Mesenchymal stem cell (in vitro differentiated cells and primary cell): ENCODE results near the gene SAMD11.
"Not testable (repeated sequence)": the region's sequence is repeated elsewhere in the genome, so short reads cannot be mapped to it uniquely, and the experiment has no call there.

Source experiments
- DNase-seq: peaks from one replicate; pipeline ENCODE4 v3.0.0-alpha.2; 2013
- H2AFZ ChIP-seq: one replicate; pipeline ENCODE4 v1.6.1; 2013; ENCODE audit warnings: low read depth, mild to moderate bottlenecking, control low read depth, inconsistent platforms, low read length, moderate library complexity
- H2AK5ac ChIP-seq: 2 replicates; pipeline ENCODE4 v1.6.1; 2013; ENCODE audit warnings: low read length, moderate library complexity, mild to moderate bottlenecking, inconsistent platforms; ENCODE audit not compliant: severe bottlenecking
- H2BK120ac ChIP-seq: one replicate; pipeline ENCODE4 v1.6.1; 2013; ENCODE audit warnings: low read depth, mild to moderate bottlenecking, inconsistent platforms, low read length, moderate library complexity
- H2BK12ac ChIP-seq, 2 experiments: one replicate each; pipeline ENCODE4 v1.6.1; 2013; ENCODE audit warnings: inconsistent platforms in 2 of 2, low read length in 2 of 2, mild to moderate bottlenecking in 2 of 2, moderate library complexity in 2 of 2, control low read depth in 1 of 2
- H2BK15ac ChIP-seq: one replicate; pipeline ENCODE4 v1.6.1; 2013; ENCODE audit warnings: mild to moderate bottlenecking, low read depth, inconsistent platforms; ENCODE audit not compliant: poor library complexity, severe bottlenecking
- H2BK5ac ChIP-seq: 2 replicates; pipeline ENCODE4 v1.6.1; 2013; ENCODE audit warnings: low read depth, mild to moderate bottlenecking, low read length, control low read depth, inconsistent platforms; ENCODE audit not compliant: poor library complexity, severe bottlenecking
- H3K14ac ChIP-seq, 2 experiments: one replicate each; pipeline ENCODE4 v1.6.1; 2013; ENCODE audit warnings: inconsistent platforms in 2 of 2, low read length in 2 of 2, control low read depth in 1 of 2, mild to moderate bottlenecking in 1 of 2, moderate library complexity in 1 of 2
- H3K18ac ChIP-seq, 2 experiments: one replicate each; pipeline ENCODE4 v1.6.1; 2013; ENCODE audit warnings: inconsistent platforms in 2 of 2, low read length in 2 of 2, control low read depth in 1 of 2, low read depth in 1 of 2, mild to moderate bottlenecking in 1 of 2
- H3K23ac ChIP-seq, 2 experiments: one replicate each; pipeline ENCODE4 v1.6.1; 2013; ENCODE audit warnings: inconsistent platforms in 2 of 2, low read length in 2 of 2, mild to moderate bottlenecking in 2 of 2, moderate library complexity in 2 of 2, control low read depth in 1 of 2
- H3K27ac ChIP-seq: 2 replicates; pipeline ENCODE4 v1.5.1; 2013; ENCODE audit warnings: mild to moderate bottlenecking, moderate library complexity, low read length, control low read depth, inconsistent platforms; ENCODE audit not compliant: poor library complexity, severe bottlenecking
- H3K27me3 ChIP-seq, 2 experiments: 2 replicates each; pipeline versions ENCODE4 v1.6.1 to v1.7.0; 2013; ENCODE audit warnings: low read length in 2 of 2, mild to moderate bottlenecking in 2 of 2, moderate library complexity in 2 of 2, control low read depth in 1 of 2, inconsistent platforms in 1 of 2; ENCODE audit not compliant: control insufficient read depth in 1 of 2, insufficient read depth in 1 of 2
- H3K36me3 ChIP-seq, 2 experiments: 2 replicates each; pipeline versions ENCODE4 v1.6.1 to v1.7.0; 2013; ENCODE audit warnings: low read length in 2 of 2, control low read depth in 1 of 2, inconsistent platforms in 1 of 2, low read depth in 1 of 2, mild to moderate bottlenecking in 1 of 2; ENCODE audit not compliant: insufficient read depth in 2 of 2, control insufficient read depth in 1 of 2
- H3K4ac ChIP-seq, 2 experiments: one replicate each; pipeline ENCODE4 v1.6.1; 2013; ENCODE audit warnings: inconsistent platforms in 2 of 2, low read length in 2 of 2, mild to moderate bottlenecking in 2 of 2, moderate library complexity in 2 of 2, control low read depth in 1 of 2, low read depth in 1 of 2
- H3K4me1 ChIP-seq: 2 replicates; pipeline ENCODE4 v1.6.1; 2013; ENCODE audit warnings: low read depth, low read length, control low read depth; ENCODE audit not compliant: control insufficient read depth, insufficient read depth
- H3K4me2 ChIP-seq: 2 replicates; pipeline ENCODE4 v1.6.1; 2013; ENCODE audit warnings: low read length, mild to moderate bottlenecking, inconsistent platforms; ENCODE audit not compliant: poor library complexity, severe bottlenecking
- H3K4me3 ChIP-seq, 2 experiments: 2 replicates each; pipeline versions ENCODE4 v1.5.1 to v1.7.0; 2013; ENCODE audit warnings: low read length in 2 of 2, mild to moderate bottlenecking in 2 of 2, control low read depth in 1 of 2, low read depth in 1 of 2; ENCODE audit not compliant: insufficient read depth in 1 of 2
- H3K79me1 ChIP-seq: replicated peaks from 2 replicates; pipeline ENCODE4 v1.6.1; 2013; ENCODE audit warnings: mild to moderate bottlenecking, control low read depth, low read length, inconsistent platforms; ENCODE audit not compliant: poor library complexity, severe bottlenecking
- H3K9ac ChIP-seq: 2 replicates; pipeline ENCODE4 v1.7.0; 2013; ENCODE audit warnings: mild to moderate bottlenecking, low read length, moderate library complexity
- H3K9me3 ChIP-seq: 2 replicates; pipeline ENCODE4 v1.7.0; 2013; ENCODE audit warnings: mild to moderate bottlenecking, low read length; ENCODE audit not compliant: control insufficient read depth
- H4K8ac ChIP-seq: one replicate; pipeline ENCODE4 v1.6.1; 2013; ENCODE audit warnings: inconsistent platforms, mild to moderate bottlenecking, low read length, moderate library complexity
- H4K91ac ChIP-seq: one replicate; pipeline ENCODE4 v1.6.1; 2013; ENCODE audit warnings: mild to moderate bottlenecking, low read length, inconsistent platforms
- WGBS: methylation state at CpG from one replicate; pipeline ENCODE4 v1.1.7; 2013; ENCODE audit warnings: mixed read lengths; 5-methylcytosine and 5-hydroxymethylcytosine counted together

Gene SAMD11

DNA sequence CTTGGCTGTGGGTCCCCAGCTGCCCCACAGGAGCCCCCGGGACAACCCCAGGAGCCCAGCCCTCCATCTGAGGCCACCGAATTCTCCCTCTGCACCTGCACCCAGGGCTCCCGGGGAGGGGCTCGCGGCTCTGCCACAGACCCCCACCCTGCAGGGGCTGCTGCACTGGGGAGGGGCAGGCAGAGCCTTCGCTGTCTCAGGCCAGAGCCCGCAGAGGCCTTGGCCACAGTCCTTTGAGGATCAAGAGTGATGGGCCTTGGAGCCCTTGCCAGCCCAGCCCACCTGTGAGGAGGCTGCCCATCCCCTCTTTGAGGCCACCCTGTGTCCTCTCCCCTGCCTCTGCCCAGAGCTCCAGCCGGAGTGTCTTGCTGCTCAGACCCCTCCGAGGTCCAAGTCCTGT is 51.6 kb downstream of the SAMD11 start:
- Histone ChIP-seq H2AFZ (no peak overlapping the region), H2BK15ac (no peak overlapping the region), H4K8ac (no peak overlapping the region), H4K91ac (no peak overlapping the region), H3K18ac (no peak overlapping the region), H3K4me3 (no peak overlapping the region), H3K27me3 (peaks cover 0 to 67% of the 10 kb centered on the region in 2 experiments), H3K4me2 (no peak overlapping the region), H3K36me3 (peaks cover 0 to 9% of the 10 kb centered on the region in 2 experiments), H2AK5ac (no peak overlapping the region), H3K27ac (no peak overlapping the region), H3K9ac (no peak overlapping the region), H3K4ac (no peak overlapping the region), H2BK12ac (no peak overlapping the region), H3K14ac (no peak overlapping the region), H2BK5ac (no peak overlapping the region), H3K23ac (no peak overlapping the region), H3K4me1 (peaks cover 8% of the 10 kb centered on the region), H2BK120ac (no peak overlapping the region), H3K9me3 (no peaks in the 10 kb centered on the region), H3K79me1 (no peaks in the 10 kb centered on the region)
- 90% methylated on average over 9 of the region's 9 CpGs for WGBS
- DNase-seq: no peak

GRCh38 chr1:975896-976683 is 52.4 kb downstream of the SAMD11 start:
- Histone ChIP-seq H2AFZ (peak overlapping the region; percentile 83), H2BK5ac (no peak overlapping the region), H2BK120ac (no peak overlapping the region), H2BK15ac (peak overlapping the region; percentile 4), H3K18ac (no peak overlapping the region), H3K4me3 (peak overlapping the region in 1 of 2 experiments; percentile 27), H4K8ac (peak overlapping the region; percentile 89), H2BK12ac (peak overlapping the region; percentile 11 to 22), H2AK5ac (no peak overlapping the region), H4K91ac (peak overlapping the region; percentile 67), H3K9me3 (no peaks in the 10 kb centered on the region), H3K9ac (no peak overlapping the region), H3K14ac (no peak overlapping the region), H3K23ac (peak overlapping the region in 1 of 2 experiments; percentile 86), H3K27ac (no peak overlapping the region), H3K36me3 (peaks cover 0 to 9% of the 10 kb centered on the region in 2 experiments), H3K79me1 (no peaks in the 10 kb centered on the region), H3K4me1 (peaks cover 9% of the 10 kb centered on the region), H3K4me2 (peak overlapping the region; percentile 67), H3K4ac (peak overlapping the region; percentile 31 to 47), H3K27me3 (peaks cover 0 to 67% of the 10 kb centered on the region in 2 experiments)
- 11% methylated on average over 31 of the region's 40 CpGs for WGBS
- peak; percentile 65 for DNase-seq

GRCh38 chr1:976791-977190 is 53.1 kb downstream of the SAMD11 start:
- H3K27ac ChIP-seq, DNase-seq, H3K18ac ChIP-seq, H2AK5ac ChIP-seq, H2BK15ac ChIP-seq, H3K9ac ChIP-seq, H2BK120ac ChIP-seq, H3K79me1 ChIP-seq, H3K4ac ChIP-seq, H3K4me2 ChIP-seq, H3K36me3 ChIP-seq, H2AFZ ChIP-seq, H3K14ac ChIP-seq, H3K9me3 ChIP-seq, H4K8ac ChIP-seq, H3K23ac ChIP-seq, H3K4me3 ChIP-seq, H2BK5ac ChIP-seq, H2BK12ac ChIP-seq, H4K91ac ChIP-seq: not testable (repeated sequence)
- Histone ChIP-seq H3K4me1 (peaks cover 13% of the 10 kb centered on the region), H3K27me3 (peaks cover 0 to 67% of the 10 kb centered on the region in 2 experiments)
- no CpG with 5 or more reads among the region's 39 CpGs for WGBS

DNA sequence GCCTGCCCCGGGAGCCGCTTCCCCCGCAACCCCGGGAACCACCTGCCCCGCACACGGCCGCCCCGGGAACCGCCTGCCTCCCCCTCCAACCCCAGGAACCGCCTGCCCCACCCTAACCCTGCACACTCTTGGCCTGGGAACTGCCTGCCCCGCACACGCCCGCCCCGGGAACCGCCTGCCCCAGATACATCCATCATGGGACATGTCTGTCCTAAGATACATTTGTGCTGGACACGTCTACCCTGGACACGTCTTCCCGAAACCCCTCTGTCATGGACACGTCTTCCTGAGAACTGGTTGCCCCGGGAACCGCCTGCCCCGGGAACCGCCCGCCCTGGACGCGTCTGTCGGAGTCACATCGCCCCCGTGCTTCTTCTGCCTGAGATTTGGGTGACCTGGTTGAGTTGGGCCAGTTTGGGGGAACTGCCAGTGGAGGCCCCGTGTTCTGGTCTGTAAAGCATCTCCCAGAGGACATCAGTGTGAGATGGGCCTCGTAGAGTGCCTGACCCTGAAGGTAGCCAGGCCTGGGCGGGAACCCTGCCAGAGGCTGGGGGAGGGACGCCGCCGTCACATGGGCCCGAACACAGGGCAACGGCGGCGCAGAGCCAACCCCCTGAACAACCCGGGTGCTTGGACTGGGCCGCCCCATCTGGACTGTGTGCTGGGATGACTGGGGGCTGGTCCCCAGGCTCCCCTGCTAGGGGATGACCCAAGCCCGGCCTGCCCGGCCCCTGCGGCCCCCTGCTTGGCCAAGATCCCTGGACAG is 54.5 kb downstream of the SAMD11 start:
- Histone ChIP-seq H2AFZ (no peak overlapping the region), H3K9ac (no peak overlapping the region), H3K79me1 (no peaks in the 10 kb centered on the region), H3K23ac (no peak overlapping the region), H2BK12ac (no peak overlapping the region), H4K8ac (no peak overlapping the region), H4K91ac (no peak overlapping the region), H3K4me3 (no peak overlapping the region), H3K4ac (no peak overlapping the region), H2BK5ac (no peak overlapping the region), H3K9me3 (no peaks in the 10 kb centered on the region), H3K4me1 (peaks cover 16% of the 10 kb centered on the region), H3K27ac (no peak overlapping the region), H3K4me2 (no peak overlapping the region), H3K36me3 (peaks cover 0 to 6% of the 10 kb centered on the region in 2 experiments), H3K14ac (no peak overlapping the region), H3K18ac (no peak overlapping the region), H2AK5ac (no peak overlapping the region), H2BK15ac (no peak overlapping the region), H3K27me3 (peaks cover 13 to 70% of the 10 kb centered on the region in 2 experiments), H2BK120ac (no peak overlapping the region)
- WGBS: 88% methylated on average over 44 of the region's 44 CpGs
- no peak for DNase-seq
